ENCODE data around the gene LNPEP. TPM values are rescaled to one million over a fixed set of nuclear protein-coding genes. Genes with fewer than 3 reads are reported as not detected.

LNPEP gene
- total and polyA plus RNA-seq, 2 experiments from 2014 or later: 7.3 to 20.1 TPM

DNA sequence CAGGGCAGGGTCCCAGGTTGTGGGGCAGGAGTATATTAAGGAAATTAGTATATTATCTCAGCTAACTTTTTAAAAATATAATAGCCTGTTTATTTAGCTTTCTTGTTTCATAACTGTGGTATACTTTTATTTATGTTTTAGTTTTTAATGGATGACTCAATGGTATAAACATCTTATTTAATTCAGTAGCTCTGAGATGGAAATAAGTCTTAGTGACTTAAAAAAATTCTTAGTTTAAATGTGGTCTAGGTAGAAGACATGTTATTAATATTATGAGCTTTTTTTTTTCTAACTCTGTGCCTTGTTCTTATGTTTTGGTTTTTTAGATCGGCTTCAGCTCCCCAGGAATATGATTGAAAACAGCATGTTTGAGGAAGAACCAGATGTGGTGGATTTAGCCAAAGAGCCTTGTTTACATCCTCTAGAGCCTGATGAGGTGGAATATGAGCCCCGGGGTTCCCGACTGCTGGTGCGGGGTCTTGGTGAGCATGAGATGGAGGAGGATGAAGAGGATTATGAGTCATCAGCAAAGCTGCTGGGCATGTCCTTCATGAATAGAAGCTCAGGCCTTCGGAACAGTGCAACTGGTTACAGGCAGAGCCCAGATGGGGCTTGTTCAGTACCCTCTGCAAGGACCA lies 43.1 kb downstream of the LNPEP start:
- no peak overlapping the region for H3K4me2 ChIP-seq (ENCODE audit: unreplicated experiment)
- DNase-seq: no peak
- no peak overlapping the region for H2AFZ ChIP-seq
- TF ChIP-seq EZH2 (IDR thresholded peaks at IDR 0.05; ENCODE audit: insufficient read depth, poor library complexity, severe bottlenecking) (no peak), EZH2phosphoT487 (IDR thresholded peaks at IDR 0.05; ENCODE audit: insufficient read depth, low read depth) (no peak)
- no peak overlapping the region for H3K27ac ChIP-seq
- no peak overlapping the region for H3K9ac ChIP-seq
- H3K9me2 ChIP-seq (ENCODE audit: insufficient read depth): no peaks in the 10 kb centered on the region
- no peaks in the 10 kb centered on the region for H3F3A ChIP-seq (ENCODE audit: insufficient read depth)
- no peaks in the 10 kb centered on the region for H4K20me1 ChIP-seq (ENCODE audit: insufficient read depth)
- peaks cover 7% of the 10 kb centered on the region; the same call in 1 of the 2 replicates for H3K36me3 ChIP-seq (ENCODE audit: low read depth)
- WGBS, 2 experiments (ENCODE audit: low coverage in 1 of 2, low lambda C conversion rate in 2 of 2, missing lambda C conversion rate in 2 of 2): 67 to 75% methylated on average over 5 of the region's 5 CpGs
- no peaks in the 10 kb centered on the region for H3K9me3 ChIP-seq (ENCODE audit: low read depth)
- peaks cover 16% of the 10 kb centered on the region for H3K4me1 ChIP-seq (ENCODE audit: insufficient read depth)
- in situ Hi-C loops (cut with MboI): no loop called here
- H3K79me2 ChIP-seq (ENCODE audit: insufficient read depth): peaks cover 54% of the 10 kb centered on the region
- H3K4me3 ChIP-seq: no peak overlapping the region
- H3K27me3 ChIP-seq (replicated peaks; ENCODE audit: insufficient read depth): no peaks in the 10 kb centered on the region

DNA sequence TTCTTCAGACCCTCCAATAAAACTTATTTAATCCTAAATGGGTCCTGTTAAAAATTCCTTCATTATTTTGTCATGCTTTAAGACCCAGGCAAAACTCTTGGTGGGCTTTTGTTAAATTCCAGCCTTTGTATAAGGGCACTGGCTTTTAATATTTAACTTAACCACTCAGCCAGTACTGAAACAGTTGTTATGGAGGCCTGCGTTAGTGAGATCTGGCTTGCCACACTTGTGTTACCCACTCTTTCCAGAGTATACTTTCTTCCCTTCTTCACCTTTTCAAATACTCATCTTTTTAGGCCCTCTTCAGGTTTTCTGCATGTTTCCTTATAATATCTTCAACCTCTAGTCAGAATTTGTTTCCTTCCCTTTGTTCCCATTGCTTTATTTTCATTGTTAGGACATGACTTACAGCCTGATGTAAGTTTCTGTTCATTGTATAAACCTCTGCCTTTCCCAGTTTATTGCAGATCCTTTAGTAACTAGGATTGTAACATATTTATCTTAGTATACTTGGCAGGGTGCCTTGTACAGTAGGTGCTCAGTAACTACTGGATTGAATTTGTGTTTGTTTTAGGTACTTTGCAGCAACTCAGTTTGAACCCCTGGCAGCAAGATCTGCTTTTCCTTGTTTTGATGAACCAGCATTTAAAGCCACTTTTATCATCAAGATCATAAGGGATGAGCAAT lies 48.8 kb downstream of the LNPEP start:
- Histone ChIP-seq H3K79me2 (ENCODE audit: insufficient read depth) (no peaks in the 10 kb centered on the region), H3K9ac (no peak overlapping the region), H3K9me2 (ENCODE audit: insufficient read depth) (no peaks in the 10 kb centered on the region), H3K9me3 (ENCODE audit: low read depth) (no peaks in the 10 kb centered on the region), H3K4me3 (no peak overlapping the region), H3K4me1 (ENCODE audit: insufficient read depth) (no peaks in the 10 kb centered on the region), H3K36me3 (ENCODE audit: low read depth) (peaks cover 6% of the 10 kb centered on the region; the same call in 1 of the 2 replicates), H3K27me3 (replicated peaks; ENCODE audit: insufficient read depth) (no peaks in the 10 kb centered on the region), H4K20me1 (ENCODE audit: insufficient read depth) (no peaks in the 10 kb centered on the region), H2AFZ (no peak overlapping the region), H3K27ac (no peak overlapping the region), H3F3A (ENCODE audit: insufficient read depth) (no peaks in the 10 kb centered on the region), H3K4me2 (ENCODE audit: unreplicated experiment) (no peak overlapping the region)
- 97 to 100% methylated on average over 1 of the region's 1 CpG for WGBS, 2 experiments (ENCODE audit: low coverage in 1 of 2, low lambda C conversion rate in 2 of 2, missing lambda C conversion rate in 2 of 2)
- DNase-seq: no peak
- in situ Hi-C loops (cut with MboI): no loop called here
- no peak for TF ChIP-seq EZH2 (IDR thresholded peaks at IDR 0.05; ENCODE audit: insufficient read depth, poor library complexity, severe bottlenecking)
- TF ChIP-seq EZH2phosphoT487 (IDR thresholded peaks at IDR 0.05; ENCODE audit: insufficient read depth, low read depth): no peak

- H3K9me2 ChIP-seq (ENCODE audit: insufficient read depth): no peaks in the 10 kb centered on the region
- no peaks in the 10 kb centered on the region for H3K27me3 ChIP-seq (replicated peaks; ENCODE audit: insufficient read depth)
- no peak for DNase-seq
- TF ChIP-seq EZH2phosphoT487 (IDR thresholded peaks at IDR 0.05; ENCODE audit: insufficient read depth, low read depth): no peak
- no peak for TF ChIP-seq EZH2 (IDR thresholded peaks at IDR 0.05; ENCODE audit: insufficient read depth, poor library complexity, severe bottlenecking)
- no peaks in the 10 kb centered on the region for H3F3A ChIP-seq (ENCODE audit: insufficient read depth)
- no peak overlapping the region for H2AFZ ChIP-seq
- no peak overlapping the region for H3K9ac ChIP-seq
- H3K4me2 ChIP-seq (ENCODE audit: unreplicated experiment): no peak overlapping the region
- in situ Hi-C loops (cut with MboI): no loop called here
- H3K79me2 ChIP-seq (ENCODE audit: insufficient read depth): no peaks in the 10 kb centered on the region
- H3K9me3 ChIP-seq (ENCODE audit: low read depth): no peaks in the 10 kb centered on the region
- WGBS, 2 experiments (ENCODE audit: low coverage in 1 of 2, low lambda C conversion rate in 2 of 2, missing lambda C conversion rate in 2 of 2): 98 to 99% methylated on average over 3 of the region's 3 CpGs
- no peak overlapping the region for H3K4me3 ChIP-seq
- no peak overlapping the region for H3K27ac ChIP-seq
- no peaks in the 10 kb centered on the region for H4K20me1 ChIP-seq (ENCODE audit: insufficient read depth)
- H3K36me3 ChIP-seq (ENCODE audit: low read depth): peaks cover 9% of the 10 kb centered on the region; the same call in 1 of the 2 replicates
- H3K4me1 ChIP-seq (ENCODE audit: insufficient read depth): no peaks in the 10 kb centered on the region
These were observed 50.6 kb downstream of the LNPEP start for GRCh38 chr5:96986450-96986849.

GRCh38 chr5:96990102-96990501 lies 54.2 kb downstream of the LNPEP start:
- 96 to 99% methylated on average over 4 of the region's 4 CpGs for WGBS, 2 experiments (ENCODE audit: low coverage in 1 of 2, low lambda C conversion rate in 2 of 2, missing lambda C conversion rate in 2 of 2)
- H3K9me3 ChIP-seq (ENCODE audit: low read depth): no peaks in the 10 kb centered on the region
- no peak for TF ChIP-seq EZH2 (IDR thresholded peaks at IDR 0.05; ENCODE audit: insufficient read depth, poor library complexity, severe bottlenecking)
- no peak for TF ChIP-seq EZH2phosphoT487 (IDR thresholded peaks at IDR 0.05; ENCODE audit: insufficient read depth, low read depth)

More at GRCh38 chr5:96990102-96990501, 54.2 kb downstream of the LNPEP start:
- Histone ChIP-seq H3K9ac (no peak overlapping the region), H3K4me3 (no peak overlapping the region), H3K4me2 (ENCODE audit: unreplicated experiment) (no peak overlapping the region), H3K4me1 (ENCODE audit: insufficient read depth) (no peaks in the 10 kb centered on the region), H3K79me2 (ENCODE audit: insufficient read depth) (no peaks in the 10 kb centered on the region), H3K27me3 (replicated peaks; ENCODE audit: insufficient read depth) (no peaks in the 10 kb centered on the region), H3K36me3 (ENCODE audit: low read depth) (peaks cover 16% of the 10 kb centered on the region; the same call in 1 of the 2 replicates), H3F3A (ENCODE audit: insufficient read depth) (no peaks in the 10 kb centered on the region), H4K20me1 (ENCODE audit: insufficient read depth) (no peaks in the 10 kb centered on the region), H3K27ac (no peak overlapping the region), H2AFZ (no peak overlapping the region), H3K9me2 (ENCODE audit: insufficient read depth) (no peaks in the 10 kb centered on the region)
- no peak for DNase-seq
- in situ Hi-C loops (cut with MboI): no loop called here

Measured in GM23248 (cell line).